KMS-11 (cell line): ENCODE measurements around the gene PCNX4.

Experiments used
- H2AFZ ChIP-seq: fragments of 200-600 bp; sonication (generic); 2 replicates; pipeline ENCODE4 v1.6.1; 2016; ENCODE audit warnings: antibody characterized with exemption, mixed run types, low read depth
- H3K27ac ChIP-seq: fragments of 200-600 bp; sonication (generic); 2 replicates; pipeline ENCODE4 v1.6.1; 2016; ENCODE audit warnings: mild to moderate bottlenecking, mixed run types
- H3K27me3 ChIP-seq: fragments of 200-600 bp; sonication (generic); 2 replicates; pipeline ENCODE4 v1.6.1; 2017; ENCODE audit warnings: mild to moderate bottlenecking, low read depth, mixed run types, moderate library complexity; ENCODE audit not compliant: insufficient read depth
- H3K36me3 ChIP-seq: fragments of 200-600 bp; sonication (generic); 2 replicates; pipeline ENCODE4 v1.6.1; 2017; ENCODE audit warnings: mild to moderate bottlenecking, mixed run types; ENCODE audit not compliant: insufficient read depth
- H3K4me1 ChIP-seq: fragments of 200-600 bp; sonication (generic); 2 replicates; pipeline ENCODE4 v1.6.1; 2016; ENCODE audit warnings: mild to moderate bottlenecking, low read depth, mixed run types; ENCODE audit not compliant: poor library complexity, severe bottlenecking
- H3K4me2 ChIP-seq: fragments of 200-600 bp; sonication (generic); 2 replicates; pipeline ENCODE4 v1.7.0; 2016; ENCODE audit warnings: mild to moderate bottlenecking, mixed run types
- H3K4me3 ChIP-seq: fragments of 200-600 bp; sonication (generic); IDR thresholded peaks from 2 replicates; pipeline ENCODE4 v1.6.1; 2017; ENCODE audit warnings: low read depth, low read length, mixed read lengths; ENCODE audit not compliant: insufficient read depth
- H3K79me2 ChIP-seq: fragments of 200-600 bp; sonication (generic); 2 replicates; pipeline ENCODE4 v1.6.1; 2016; ENCODE audit warnings: low read depth, mixed run types; ENCODE audit not compliant: insufficient read depth
- H3K9ac ChIP-seq: fragments of 200-600 bp; sonication (generic); 2 replicates; pipeline ENCODE4 v1.6.1; 2016; ENCODE audit warnings: mild to moderate bottlenecking, mixed run types
- H4K20me1 ChIP-seq: fragments of 200-600 bp; sonication (generic); 2 replicates; pipeline ENCODE4 v1.6.1; 2016; ENCODE audit warnings: mild to moderate bottlenecking, mixed run types; ENCODE audit not compliant: insufficient read depth
- CTCF ChIP-seq: fragments of 200-600 bp; sonication (generic); conservative IDR thresholded peaks from 2 replicates; pipeline ENCODE4 v1.6.1; 2017; ENCODE audit warnings: low read depth, mild to moderate bottlenecking, antibody characterized with exemption, low read length, moderate library complexity, mixed read lengths

PCNX4 gene

GRCh38 chr14:60165547-60165876 lies 73.8 kb downstream of the PCNX4 start:
- TF ChIP-seq CTCF, result no peak
- Histone ChIP-seq H2AFZ (peak overlapping the region; percentile 87), H3K79me2 (no peaks in the 10 kb centered on the region), H3K36me3 (no peaks in the 10 kb centered on the region), H3K9ac (peak overlapping the region; percentile 52; the same call in 1 of the 2 replicates), H3K4me1 (peaks cover 32% of the 10 kb centered on the region), H3K4me3 (no peak overlapping the region), H3K4me2 (peak overlapping the region; percentile 49), H3K27ac (peak overlapping the region; percentile 70; the same call in 1 of the 2 replicates), H4K20me1 (no peaks in the 10 kb centered on the region), H3K27me3 (no peaks in the 10 kb centered on the region)

DNA sequence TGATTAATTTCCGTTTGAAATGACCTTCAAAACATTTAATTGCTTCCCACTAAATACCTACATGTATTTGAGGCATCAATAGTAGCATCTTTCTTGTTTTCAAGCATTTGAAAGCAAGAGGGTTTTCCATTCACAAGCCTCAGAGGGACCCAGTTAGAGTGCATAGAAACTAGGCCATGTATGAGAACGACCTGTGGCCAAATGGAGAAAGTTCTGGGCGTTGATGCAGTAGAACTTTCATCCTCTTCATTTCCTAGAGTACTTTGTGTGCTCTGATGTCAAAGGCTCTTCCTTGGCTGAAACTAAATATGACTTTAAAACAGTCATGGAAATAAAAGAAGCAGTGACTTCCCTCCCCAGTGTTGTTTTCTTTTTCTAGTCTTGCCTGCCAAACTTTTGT lies 74.4 kb downstream of the PCNX4 start:
- Histone ChIP-seq H3K36me3 (no peaks in the 10 kb centered on the region), H3K4me1 (peaks cover 31% of the 10 kb centered on the region), H4K20me1 (no peaks in the 10 kb centered on the region), H2AFZ (peak overlapping the region; percentile 87; the same call in 1 of the 2 replicates), H3K9ac (no peak overlapping the region), H3K27me3 (no peaks in the 10 kb centered on the region), H3K4me2 (peak overlapping the region; percentile 49; the same call in 1 of the 2 replicates), H3K27ac (no peak overlapping the region; the same call in 1 of the 2 replicates), H3K79me2 (no peaks in the 10 kb centered on the region), H3K4me3 (no peak overlapping the region)
- no peak for TF ChIP-seq CTCF

DNA sequence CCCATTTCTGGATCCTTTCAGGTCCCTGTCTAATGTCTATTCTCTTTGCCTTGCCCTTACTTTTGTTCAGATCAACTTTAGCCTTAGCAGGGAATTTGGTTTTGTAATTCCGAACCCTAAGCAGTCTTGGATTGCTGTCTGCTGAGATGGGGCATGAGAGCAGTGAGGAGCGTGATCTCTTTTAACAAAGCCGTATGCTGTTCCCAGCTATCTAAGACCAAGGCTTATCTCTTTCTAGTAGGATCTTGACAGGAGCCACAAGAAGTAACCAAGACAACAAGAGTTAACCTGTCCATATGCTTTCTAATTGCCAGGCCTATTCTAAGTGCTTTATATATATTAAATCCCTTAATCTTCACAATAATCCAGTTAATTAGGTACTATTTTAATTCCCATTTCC lies 78.0 kb downstream of the PCNX4 start:
- Histone ChIP-seq H3K79me2 (no peaks in the 10 kb centered on the region), H3K36me3 (no peaks in the 10 kb centered on the region), H2AFZ (no peak overlapping the region), H3K27me3 (no peaks in the 10 kb centered on the region), H4K20me1 (no peaks in the 10 kb centered on the region), H3K27ac (no peak overlapping the region), H3K4me2 (no peak overlapping the region), H3K4me3 (no peak overlapping the region), H3K9ac (no peak overlapping the region), H3K4me1 (peaks cover 12% of the 10 kb centered on the region)
- TF ChIP-seq CTCF, result no peak

- H3K27me3 ChIP-seq, result no peaks in the 10 kb centered on the region
- peaks cover 7% of the 10 kb centered on the region for H3K4me1 ChIP-seq
- no peaks in the 10 kb centered on the region for H4K20me1 ChIP-seq
- H3K4me3 ChIP-seq, result no peak overlapping the region
- H3K4me2 ChIP-seq, result no peak overlapping the region
- no peak overlapping the region for H3K9ac ChIP-seq
- no peaks in the 10 kb centered on the region for H3K36me3 ChIP-seq
- H2AFZ ChIP-seq, result no peak overlapping the region
- no peak for TF ChIP-seq CTCF
- H3K27ac ChIP-seq, result no peak overlapping the region
- H3K79me2 ChIP-seq, result no peaks in the 10 kb centered on the region
These were observed 79.2 kb downstream of the PCNX4 start for GRCh38 chr14:60170948-60171347.
